Heart left ventricle (tissue), 16 donors: ENCODE measurements around the gene KIF5C. TPM values are rescaled to one million over a fixed set of nuclear protein-coding genes. Genes with fewer than 3 reads are reported as not detected.

Experiments
- ATAC-seq, 4 donors: fragments of 200-7000 bp; cut with Tn5 transposase; one replicate each; pipeline ENCODE4 v1.9.1; 2020 to 2022; ENCODE audit warnings: moderate library complexity in 4 of 4, mild to moderate bottlenecking in 3 of 4, moderate number of reproducible peaks in 1 of 4
- DNase-seq, 5 donors: peaks; one replicate each; pipeline ENCODE4 v3.0.0-alpha.2; 2020
- H3K27ac ChIP-seq, 12 donors: fragments of 200-600 bp; sonication (generic) in 4 of 12; one replicate each; pipeline versions ENCODE4 v1.5.0 to v1.8.0; 2016 to 2022; ENCODE audit warnings: mild to moderate bottlenecking in 2 of 12
- H3K27me3 ChIP-seq, 9 donors: fragments of 200-600 bp; sonication (generic) in 2 of 9; one replicate each; pipeline versions ENCODE4 v1.5.1 to v1.8.0; 2016 to 2022; ENCODE audit warnings: mild to moderate bottlenecking in 3 of 9
- H3K36me3 ChIP-seq, 9 donors: fragments of 200-600 bp; sonication (generic) in 2 of 9; one replicate each; pipeline versions ENCODE4 v1.5.0 to v1.8.0; 2018 to 2022; ENCODE audit warnings: mild to moderate bottlenecking in 2 of 9
- H3K4me1 ChIP-seq, 12 donors: fragments of 200-600 bp; sonication (generic) in 4 of 12; one replicate each; pipeline versions ENCODE4 v1.5.0 to v1.8.0; 2016 to 2022; ENCODE audit warnings: mild to moderate bottlenecking in 3 of 12
- H3K4me3 ChIP-seq, 12 donors: fragments of 200-600 bp; sonication (generic) in 4 of 12; one replicate each; pipeline versions ENCODE4 v1.5.0 to v1.8.0; 2017 to 2022; ENCODE audit warnings: mild to moderate bottlenecking in 9 of 12, moderate library complexity in 4 of 12
- H3K9me3 ChIP-seq, 12 donors: fragments of 200-600 bp; sonication (generic) in 4 of 12; one replicate each; pipeline versions ENCODE4 v1.5.0 to v1.8.0; 2016 to 2022; ENCODE audit warnings: mild to moderate bottlenecking in 1 of 12
- POLR2A ChIP-seq, 2 donors: fragments of 450-650 bp; IDR thresholded peaks; one replicate each; pipeline ENCODE4 v1.6.1; 2017; ENCODE audit warnings: antibody characterized with exemption in 2 of 2, mild to moderate bottlenecking in 2 of 2, moderate library complexity in 2 of 2
- WGBS, 4 donors: extraction: QIAGEN DNeasy Blood & Tissue Kit in 2 of 4; methylation state at CpG; one replicate each; pipeline versions ENCODE4 v1.1.5 to v1.1.7; 2013 to 2018; 5-methylcytosine and 5-hydroxymethylcytosine counted together
- intact Hi-C, 10 donors: fragments of 100-400 bp; cut with DNase I; formaldehyde crosslinking; loops; one replicate each; pipeline versions ENCODE4 v1.11.1 to v1.14.2; 2022
- polyA plus RNA-seq, 2 donors: library from polyadenylated mRNA; stranded (reverse); fragments of 200-250 nt; gene quantifications; one replicate each; pipeline ENCODE4 v1.2.3, GENCODE V29; 2013
- total RNA-seq, 9 donors: library from RNA; depleted of rRNA in 2 of 9; stranded (reverse); fragments of >200 nt in 2 of 9; fragmentation: NEBNext Ultra II Directional in 3 of 9; extraction: Animal tissue kit (Norgen Biotek cat#: 25700) in 3 of 9; gene quantifications; one replicate each; pipeline versions ENCODE4 v1.1.0 to v1.2.4, GENCODE V29; 2016 to 2023
- TF ChIP-seq, protein P1 (sequence below), 12 donors: fragments of 200-600 bp; sonication (generic) in 4 of 12; IDR thresholded peaks; one replicate each; pipeline versions ENCODE4 v1.5.0 to v1.8.0; 2018 to 2022; ENCODE audit warnings: antibody characterized with exemption in 12 of 12, mild to moderate bottlenecking in 5 of 12
- donor health status: ischemic (EF 13 %, LVEDD 7.1; RV severe dilation, severe dysfunction).
- donor health status: healthy with polysubstance abuse.
- donor health status: DM: no; HTN: yes; CAD: no.
- donor health status: DM: no; HTN: no; CAD: no.
- donor health status: ischemic (EF 25% LVEDD 6.9; RV normal size, moderate dysfunction).
- donor health status: ischemic (EF 25% LVEDD 5.7; RV mildly dilated, moderate dysfunction).
- donor health status: healthy.
- donor health status: DM: yes; HTN: yes; CAD: no.
- donor health status: ischemic (EF 35%, LVEDD 5.7; RV mildly dilated, moderate dysfunction).
- donor health status: nonischemic (EF 11% LVEDD 7.7; RV severe dilation, severe dysfunction).
- donor health status: DM: yes; HTN: yes; CAD: no.
- donor health status: PGD.
- donor health status: ischemic (EF 29% LVEDD 5.4; RV normal size, mild dysfunction).
- donor health status: nonischemic (EF 23%, LVEDD 6.1; RV moderate dilation, normal function).

The KIF5C gene
- total and polyA plus RNA-seq, 11 donors, result 0.22 to 1.4 (median 0.48) TPM

DNA sequence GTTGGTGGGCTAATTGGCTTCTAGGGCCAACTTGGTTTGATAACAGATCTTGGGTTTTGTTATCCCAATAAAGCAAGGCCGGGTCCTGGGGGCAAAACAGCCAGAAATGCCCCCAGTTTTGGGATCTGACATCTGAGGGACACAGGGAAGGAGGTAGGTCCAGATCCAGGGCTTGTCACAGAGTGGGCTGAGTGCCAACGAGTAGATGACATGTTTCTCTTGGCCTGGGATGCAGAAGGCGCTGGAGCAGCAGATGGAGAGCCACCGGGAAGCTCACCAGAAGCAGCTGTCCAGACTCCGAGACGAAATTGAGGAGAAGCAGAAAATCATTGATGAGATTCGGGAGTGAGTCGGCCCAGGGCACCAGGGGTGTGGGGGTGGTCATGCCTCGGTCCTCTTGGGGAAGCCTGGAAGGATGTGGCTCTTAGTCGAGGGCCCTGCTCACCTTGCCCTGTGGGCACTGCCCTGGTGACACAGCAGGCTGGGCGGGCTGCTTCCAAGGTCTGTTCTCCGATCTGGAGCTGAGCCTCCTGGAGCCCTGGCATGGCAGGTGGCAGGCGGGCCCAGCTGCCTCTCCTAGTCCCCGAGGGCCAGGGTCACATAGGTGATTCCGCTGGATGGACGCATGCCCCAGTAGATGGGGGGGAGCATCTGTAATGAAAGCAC is 123.3 kb downstream of the KIF5C start:
- H3K27me3 ChIP-seq, result peaks cover 0 to 14% (median 0%) of the 10 kb centered on the region in 9 donors
- DNase-seq (peak in 3 of 5 donors; percentile 46 to 68 (median 50)), ATAC-seq (peak in 2 of 4 donors; percentile 22 to 43)
- H3K4me3 ChIP-seq, result no peak overlapping the region
- intact Hi-C loops, result loop anchor here in 5 of 10 donors (10.0 kb wide), 2 partner anchors 353 to 433 kb away; partner anchors contain the start of gene EPC2 (in 3 of the 5)
- TF ChIP-seq, protein P1, sequence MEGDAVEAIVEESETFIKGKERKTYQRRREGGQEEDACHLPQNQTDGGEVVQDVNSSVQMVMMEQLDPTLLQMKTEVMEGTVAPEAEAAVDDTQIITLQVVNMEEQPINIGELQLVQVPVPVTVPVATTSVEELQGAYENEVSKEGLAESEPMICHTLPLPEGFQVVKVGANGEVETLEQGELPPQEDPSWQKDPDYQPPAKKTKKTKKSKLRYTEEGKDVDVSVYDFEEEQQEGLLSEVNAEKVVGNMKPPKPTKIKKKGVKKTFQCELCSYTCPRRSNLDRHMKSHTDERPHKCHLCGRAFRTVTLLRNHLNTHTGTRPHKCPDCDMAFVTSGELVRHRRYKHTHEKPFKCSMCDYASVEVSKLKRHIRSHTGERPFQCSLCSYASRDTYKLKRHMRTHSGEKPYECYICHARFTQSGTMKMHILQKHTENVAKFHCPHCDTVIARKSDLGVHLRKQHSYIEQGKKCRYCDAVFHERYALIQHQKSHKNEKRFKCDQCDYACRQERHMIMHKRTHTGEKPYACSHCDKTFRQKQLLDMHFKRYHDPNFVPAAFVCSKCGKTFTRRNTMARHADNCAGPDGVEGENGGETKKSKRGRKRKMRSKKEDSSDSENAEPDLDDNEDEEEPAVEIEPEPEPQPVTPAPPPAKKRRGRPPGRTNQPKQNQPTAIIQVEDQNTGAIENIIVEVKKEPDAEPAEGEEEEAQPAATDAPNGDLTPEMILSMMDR (IDR thresholded peaks at IDR 0.05), result no peak
- no peak for TF ChIP-seq POLR2A (IDR thresholded peaks at IDR 0.05)
- peaks cover 0 to 7% (median 0%) of the 10 kb centered on the region in 12 donors for H3K4me1 ChIP-seq
- H3K27ac ChIP-seq, result no peak overlapping the region
- no peaks in the 10 kb centered on the region for H3K36me3 ChIP-seq
- H3K9me3 ChIP-seq, result no peaks in the 10 kb centered on the region
- 69 to 81% (median 72%) methylated on average over 15 to 16 of the region's 16 CpGs for WGBS, 4 donors

DNA sequence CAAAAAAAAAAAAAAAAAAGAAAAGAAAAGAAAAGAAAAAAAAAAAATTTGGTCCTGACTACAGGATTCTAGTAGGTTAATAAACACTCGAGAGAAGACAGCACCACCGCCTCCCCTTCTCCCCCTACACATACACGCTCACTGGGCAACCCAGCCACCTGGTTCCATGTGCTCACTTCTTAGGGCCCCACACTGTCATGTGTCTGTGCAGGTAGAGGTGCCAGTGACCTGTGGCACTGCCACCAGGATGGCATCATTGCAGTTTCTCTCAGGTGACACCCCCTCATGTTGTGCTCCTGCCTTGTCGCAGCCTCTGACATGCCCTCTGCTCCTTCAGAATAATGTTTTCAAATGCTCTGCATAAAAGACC is 123.8 kb downstream of the KIF5C start:
- no peak for DNase-seq
- Histone ChIP-seq H3K36me3 (no peaks in the 10 kb centered on the region), H3K4me1 (peaks cover 0 to 7% (median 0%) of the 10 kb centered on the region in 12 donors), H3K4me3 (no peak overlapping the region), H3K9me3 (no peaks in the 10 kb centered on the region), H3K27me3 (peaks cover 0 to 14% (median 0%) of the 10 kb centered on the region in 9 donors), H3K27ac (no peak overlapping the region)
- intact Hi-C loops, result loop anchor here in 5 of 10 donors (10.0 kb wide), 2 partner anchors 354 to 434 kb away; partner anchors contain the start of gene EPC2 (in 3 of the 5)
- ATAC-seq, result no peak
- TF ChIP-seq POLR2A (IDR thresholded peaks at IDR 0.05), result no peak
- 90 to 95% (median 90%) methylated on average over 4 of the region's 4 CpGs for WGBS, 4 donors

DNA sequence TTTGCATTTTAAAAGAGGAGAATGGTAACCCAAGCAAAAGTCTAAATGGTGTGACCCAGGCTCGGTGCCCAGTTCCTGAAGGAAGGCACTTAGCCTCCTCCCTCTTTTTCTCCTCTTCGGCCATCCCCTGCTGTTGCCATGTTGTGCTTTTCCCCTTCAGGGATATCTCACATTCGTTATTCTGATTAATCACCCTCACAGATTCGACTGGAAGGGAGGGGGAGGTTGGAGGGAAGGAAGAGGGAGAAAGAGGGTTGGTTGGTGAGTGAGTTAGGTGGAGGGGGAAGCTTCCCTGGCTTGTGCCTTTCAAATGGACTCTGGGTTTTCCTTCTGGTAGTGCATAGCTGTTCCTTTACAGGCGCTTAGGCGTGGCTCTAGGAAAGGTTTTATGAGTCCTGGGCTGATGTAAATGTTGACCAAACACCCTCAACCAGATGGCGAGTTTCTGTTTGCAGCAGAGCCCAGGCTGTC is 124.5 kb downstream of the KIF5C start:
- Histone ChIP-seq H3K4me3 (no peak overlapping the region), H3K36me3 (no peaks in the 10 kb centered on the region), H3K27ac (no peak overlapping the region), H3K4me1 (peaks cover 0 to 7% (median 0%) of the 10 kb centered on the region in 12 donors), H3K9me3 (no peaks in the 10 kb centered on the region), H3K27me3 (peaks cover 0 to 14% (median 0%) of the 10 kb centered on the region in 9 donors)
- DNase-seq (no peak), ATAC-seq (no peak)
- intact Hi-C loops, result loop anchor here in 5 of 10 donors (10.0 kb wide), 2 partner anchors 355 to 435 kb away; partner anchors contain the start of gene EPC2 (in 3 of the 5)
- 52 to 56% (median 54%) methylated on average over 7 of the region's 7 CpGs for WGBS, 4 donors
- TF ChIP-seq, protein P1 (IDR thresholded peaks at IDR 0.05), result no peak
- no peak for TF ChIP-seq POLR2A (IDR thresholded peaks at IDR 0.05)

DNA sequence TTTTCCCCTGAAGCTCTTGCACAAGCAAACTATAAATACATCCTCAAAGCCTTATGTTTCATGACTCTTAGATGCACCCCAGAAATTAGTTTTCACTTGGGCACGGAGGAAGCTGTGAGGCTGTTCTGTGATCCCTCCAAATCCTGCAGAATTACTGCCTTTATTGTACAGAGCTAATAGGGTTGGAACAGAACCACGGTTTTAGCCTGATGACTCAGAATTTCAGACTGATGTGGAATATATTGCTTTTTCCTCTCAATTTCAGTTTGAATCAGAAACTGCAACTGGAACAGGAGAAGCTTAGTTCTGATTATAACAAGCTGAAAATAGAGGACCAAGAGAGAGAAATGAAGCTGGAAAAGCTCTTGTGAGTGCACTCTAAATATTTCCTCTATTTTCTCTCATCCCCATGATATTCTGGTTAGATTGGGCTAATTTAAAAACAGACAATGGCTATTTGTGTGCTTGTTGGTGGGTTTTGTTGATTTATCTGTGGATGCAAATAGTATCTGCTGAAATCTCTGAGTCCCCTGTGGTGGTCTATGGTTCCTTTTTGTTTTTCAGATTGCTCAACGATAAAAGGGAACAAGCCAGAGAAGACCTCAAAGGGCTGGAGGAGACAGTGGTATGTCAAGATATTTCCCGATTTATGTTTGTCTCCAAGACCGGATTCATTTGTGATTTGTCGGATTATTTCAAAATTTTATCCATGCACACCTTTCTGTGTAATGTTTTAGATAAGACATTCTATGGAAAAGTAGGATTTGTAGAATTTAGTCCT is 125.3 kb downstream of the KIF5C start:
- peaks cover 0 to 7% (median 0%) of the 10 kb centered on the region in 12 donors for H3K4me1 ChIP-seq
- no peaks in the 10 kb centered on the region for H3K36me3 ChIP-seq
- intact Hi-C loops, result loop anchor here in 1 of 10 donors (2.0 kb wide), 1 partner anchor 34 kb away; no protein-coding TSS in a partner anchor
- no peak for TF ChIP-seq POLR2A (IDR thresholded peaks at IDR 0.05)
- TF ChIP-seq, protein P1 (IDR thresholded peaks at IDR 0.05), result no peak
- no peaks in the 10 kb centered on the region for H3K9me3 ChIP-seq
- no peak overlapping the region for H3K4me3 ChIP-seq
- 71 to 75% (median 72%) methylated on average over 6 of the region's 6 CpGs for WGBS, 4 donors
- DNase-seq (no peak), ATAC-seq (no peak)
- H3K27ac ChIP-seq, result no peak overlapping the region
- peaks cover 0 to 14% (median 0%) of the 10 kb centered on the region in 9 donors for H3K27me3 ChIP-seq
